Right cardiac atrium (tissue), 5 donors: ENCODE results near the gene DLX1. TPM values are rescaled to one million over a fixed set of nuclear protein-coding genes. Genes with fewer than 3 reads are reported as not detected.

Source experiments
- ATAC-seq, 2 donors: fragments of 200-7000 bp; cut with Tn5 transposase; one replicate each; pipeline versions ENCODE4 v1.8.0 to v1.9.1; 2020; ENCODE audit warnings: moderate library complexity in 2 of 2, mild to moderate bottlenecking in 1 of 2
- DNase-seq, 3 donors: peaks; one replicate each; pipeline ENCODE4 v3.0.0-alpha.2; 2020
- H3K27ac ChIP-seq: one replicate; pipeline ENCODE4 v1.5.1; 2013; ENCODE audit warnings: mild to moderate bottlenecking, low read length, control low read depth, moderate library complexity
- H3K27me3 ChIP-seq: one replicate; pipeline ENCODE4 v1.6.1; 2013; ENCODE audit not compliant: control insufficient read depth, insufficient read depth
- H3K4me1 ChIP-seq: one replicate; pipeline ENCODE4 v1.6.1; 2013; ENCODE audit warnings: low read length; ENCODE audit not compliant: control insufficient read depth, insufficient read depth
- H3K4me3 ChIP-seq: one replicate; pipeline ENCODE4 v1.5.1; 2013; ENCODE audit warnings: low read length, control low read depth
- H3K9me3 ChIP-seq: one replicate; pipeline ENCODE4 v1.6.1; 2013; ENCODE audit warnings: low read length; ENCODE audit not compliant: control insufficient read depth
- WGBS: extraction: QIAGEN DNeasy Blood & Tissue Kit; methylation state at CpG from one replicate; pipeline ENCODE4 v1.1.7; 2013; 5-methylcytosine and 5-hydroxymethylcytosine counted together
- intact Hi-C, 4 donors: fragments of 100-400 bp; cut with DNase I; formaldehyde crosslinking; loops; one replicate each; pipeline versions ENCODE4 v1.11.0 to v1.14.0; 2022 to 2023
- polyA plus RNA-seq: library from polyadenylated mRNA; stranded (reverse); fragments of 200-250 nt; gene quantifications from one replicate; pipeline ENCODE4 v1.2.3, GENCODE V29; 2013
- total RNA-seq, 4 donors: library from RNA; stranded (reverse); fragmentation: NEBNext Ultra II Directional; extraction: Animal tissue kit (Norgen Biotek cat#: 25700); gene quantifications; one replicate each; pipeline ENCODE4 v1.2.1, GENCODE V29; 2021
- donor health status: healthy with polysubstance abuse.
- donor health status: DM: no; HTN: yes; CAD: no.
- donor health status: DM: no; HTN: no; CAD: no.
- donor health status: DM: no; HTN: yes; CAD: no; lungs with severe emphysema.
- donor health status: DM: yes; HTN: yes; CAD: no.

The DLX1 gene
- total and polyA plus RNA-seq, 5 donors, result 0.18 to 0.23 (median 0.23) TPM; not detected in 2

- intact Hi-C loops, result loop anchor here in 3 of 4 donors (5.0 to 10.0 kb wide), 3 partner anchors 290 to 507 kb away; no protein-coding TSS in a partner anchor
- DNase-seq (peak in 1 of 3 donors; percentile 67), ATAC-seq (peak in 1 of 2 donors; percentile 7)
- H3K4me3 ChIP-seq, result peak overlapping the region; percentile 53
- no peaks in the 10 kb centered on the region for H3K27me3 ChIP-seq
- no peak overlapping the region for H3K27ac ChIP-seq
- H3K4me1 ChIP-seq, result peaks cover 12% of the 10 kb centered on the region
- 4% methylated on average over 36 of the region's 36 CpGs for WGBS
- no peaks in the 10 kb centered on the region for H3K9me3 ChIP-seq
These were observed 16.6 kb downstream of the DLX1 start for GRCh38 chr2:172101821-172102390.

DNA sequence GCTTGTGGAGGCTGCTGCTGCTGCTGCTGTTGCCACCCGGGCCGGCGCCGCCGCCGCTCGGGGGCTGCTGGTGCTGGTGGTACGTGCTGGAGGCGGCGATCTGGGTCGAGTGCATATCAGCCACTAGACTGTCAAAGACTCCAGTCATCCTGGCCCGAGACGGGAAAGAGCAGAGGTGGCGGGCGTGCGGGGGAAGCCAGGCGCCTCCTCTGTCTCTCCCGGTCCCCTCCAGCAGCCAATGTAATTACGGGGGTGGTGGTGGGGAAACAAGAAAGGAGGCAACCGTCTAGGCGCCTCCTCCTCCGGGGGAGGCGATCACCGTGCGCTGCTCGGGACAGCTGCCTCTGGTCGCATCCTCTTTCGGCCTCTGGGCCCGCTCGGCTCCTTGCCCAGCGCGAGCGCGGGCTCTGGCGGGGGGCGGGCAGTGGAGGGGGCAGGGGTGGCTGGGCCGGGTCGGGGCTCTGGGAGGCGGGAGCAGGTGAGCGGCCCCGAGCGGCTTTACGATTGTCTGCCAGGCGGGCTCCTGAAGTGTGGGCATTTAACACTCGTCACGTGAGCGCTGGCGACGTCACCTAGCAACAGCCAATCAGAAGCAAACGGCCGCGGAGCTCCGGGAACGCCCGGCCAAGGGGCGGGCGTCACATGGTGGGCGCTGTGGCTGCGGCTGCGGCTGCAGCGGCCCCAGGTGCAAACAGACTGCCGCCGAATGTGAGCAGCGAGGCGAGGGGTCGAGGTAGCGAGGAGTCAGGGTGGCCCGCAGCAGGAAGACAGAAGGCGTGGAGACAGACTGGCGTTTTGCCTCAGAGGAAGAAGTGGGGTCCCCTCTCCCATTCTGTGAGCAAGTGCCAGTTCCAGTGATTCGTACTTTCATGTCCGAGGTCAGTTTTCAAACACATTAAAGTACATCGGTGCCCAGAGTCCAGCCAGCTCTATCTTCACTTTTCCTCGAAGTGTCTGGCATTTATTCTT lies 17.4 kb downstream of the DLX1 start, which contains the start of gene DLX2:
Gene DLX2, minus strand, starts transcription at position 510 of the 969 bp plus-strand sequence. Its CDS starts 362 bp downstream, at position 148.
- 1% methylated on average over 74 of the region's 74 CpGs for WGBS
- no peaks in the 10 kb centered on the region for H3K27me3 ChIP-seq
- intact Hi-C loops, result loop anchor here in 3 of 4 donors (5.0 to 10.0 kb wide), 3 partner anchors 290 to 508 kb away; no protein-coding TSS in a partner anchor
- H3K9me3 ChIP-seq, result no peaks in the 10 kb centered on the region
- peaks cover 12% of the 10 kb centered on the region for H3K4me1 ChIP-seq
- peak; percentile 64 to 75 for ATAC-seq
- DNase-seq, result peak; percentile 75 to 90 (median 84)
- no peak within 1 kb of the TSS for H3K27ac ChIP-seq
- peak within 1 kb of the TSS; percentile 53 for H3K4me3 ChIP-seq

DNA sequence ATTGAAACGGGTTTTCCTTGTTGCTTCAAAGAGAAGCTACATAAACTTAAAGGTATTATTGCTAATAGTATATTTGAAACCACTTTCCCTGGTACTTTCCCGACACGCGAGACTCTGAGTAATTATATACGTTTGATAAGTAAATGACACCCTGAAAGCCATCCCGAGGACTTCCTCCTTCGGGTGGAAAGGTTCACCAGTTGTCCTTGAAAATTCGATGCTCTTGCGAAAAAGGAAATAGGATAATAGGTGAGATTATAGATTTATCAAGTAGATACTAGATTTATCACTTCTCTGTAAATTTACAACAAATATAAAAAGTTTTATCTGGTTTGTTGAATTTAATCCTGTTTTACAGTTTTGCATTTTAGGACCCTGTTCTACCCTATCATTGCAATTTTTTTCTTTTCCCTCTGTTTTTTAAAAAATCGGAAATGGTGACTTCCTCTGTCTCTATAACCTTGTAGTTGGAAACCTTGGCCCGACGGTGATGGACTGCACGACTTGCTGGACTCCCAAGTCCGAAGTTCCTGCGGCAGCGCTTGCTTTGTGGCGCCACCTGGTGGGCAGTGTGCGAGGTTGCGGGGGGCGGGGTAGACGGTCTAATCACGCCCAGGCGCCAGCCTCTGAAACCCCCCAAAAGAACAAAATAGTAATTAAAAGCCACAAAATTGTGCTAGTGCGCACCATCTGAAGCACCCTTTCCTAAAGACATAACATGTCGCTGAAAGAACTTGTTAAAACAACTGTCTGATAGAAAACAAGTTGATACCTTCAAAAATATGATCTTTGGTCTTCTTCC lies 18.4 kb downstream of the DLX1 start:
- intact Hi-C loops, result loop anchor here in 3 of 4 donors (5.0 to 10.0 kb wide), 3 partner anchors 291 to 509 kb away; no protein-coding TSS in a partner anchor
- peak overlapping the region; percentile 53 for H3K4me3 ChIP-seq
- no peak overlapping the region for H3K27ac ChIP-seq
- no peaks in the 10 kb centered on the region for H3K9me3 ChIP-seq
- DNase-seq (peak; percentile 81 to 89 (median 85)), ATAC-seq (peak; percentile 56 to 75)
- 5% methylated on average over 25 of the region's 25 CpGs for WGBS
- H3K4me1 ChIP-seq, result peaks cover 10% of the 10 kb centered on the region
- no peaks in the 10 kb centered on the region for H3K27me3 ChIP-seq

DNA sequence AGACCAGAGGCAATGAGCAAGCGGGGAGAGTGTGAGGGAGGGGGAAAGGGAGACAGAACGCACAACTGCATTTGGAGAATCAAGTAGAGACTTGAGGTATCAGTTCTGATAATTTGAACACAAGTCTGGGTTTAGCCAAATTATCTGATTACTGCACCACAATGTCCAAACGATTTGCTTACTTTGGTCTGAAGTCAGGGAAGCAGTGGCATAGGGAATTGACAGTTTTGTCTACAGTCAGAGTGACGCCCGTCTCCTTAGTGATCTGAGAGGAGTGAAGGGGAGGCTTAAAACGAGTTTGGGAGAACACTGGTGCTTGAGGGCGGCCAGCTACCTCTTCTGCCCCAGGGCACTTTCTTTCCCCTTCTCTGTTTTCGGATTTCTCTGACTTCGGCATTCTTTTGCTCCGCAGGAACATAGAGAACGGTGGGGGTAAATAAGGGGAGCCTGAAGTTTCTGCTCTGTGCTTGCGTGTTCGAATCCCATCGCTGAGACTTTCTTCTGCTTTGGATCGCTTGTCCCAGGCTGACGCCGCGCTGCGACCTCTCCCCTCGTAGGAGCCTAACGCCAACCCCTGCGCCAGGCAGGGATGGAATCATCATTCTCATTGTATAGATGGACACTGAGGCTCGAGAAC lies 20.3 kb downstream of the DLX1 start:
- WGBS, result 8% methylated on average over 23 of the region's 23 CpGs
- ATAC-seq, result no peak
- intact Hi-C loops, result loop anchor here in 3 of 4 donors (10.0 kb wide), 2 partner anchors 401 to 511 kb away; no protein-coding TSS in a partner anchor
- Histone ChIP-seq H3K27ac (no peak overlapping the region), H3K4me1 (peaks cover 8% of the 10 kb centered on the region), H3K27me3 (no peaks in the 10 kb centered on the region), H3K4me3 (no peak overlapping the region), H3K9me3 (no peaks in the 10 kb centered on the region)
- no peak for DNase-seq

DNA sequence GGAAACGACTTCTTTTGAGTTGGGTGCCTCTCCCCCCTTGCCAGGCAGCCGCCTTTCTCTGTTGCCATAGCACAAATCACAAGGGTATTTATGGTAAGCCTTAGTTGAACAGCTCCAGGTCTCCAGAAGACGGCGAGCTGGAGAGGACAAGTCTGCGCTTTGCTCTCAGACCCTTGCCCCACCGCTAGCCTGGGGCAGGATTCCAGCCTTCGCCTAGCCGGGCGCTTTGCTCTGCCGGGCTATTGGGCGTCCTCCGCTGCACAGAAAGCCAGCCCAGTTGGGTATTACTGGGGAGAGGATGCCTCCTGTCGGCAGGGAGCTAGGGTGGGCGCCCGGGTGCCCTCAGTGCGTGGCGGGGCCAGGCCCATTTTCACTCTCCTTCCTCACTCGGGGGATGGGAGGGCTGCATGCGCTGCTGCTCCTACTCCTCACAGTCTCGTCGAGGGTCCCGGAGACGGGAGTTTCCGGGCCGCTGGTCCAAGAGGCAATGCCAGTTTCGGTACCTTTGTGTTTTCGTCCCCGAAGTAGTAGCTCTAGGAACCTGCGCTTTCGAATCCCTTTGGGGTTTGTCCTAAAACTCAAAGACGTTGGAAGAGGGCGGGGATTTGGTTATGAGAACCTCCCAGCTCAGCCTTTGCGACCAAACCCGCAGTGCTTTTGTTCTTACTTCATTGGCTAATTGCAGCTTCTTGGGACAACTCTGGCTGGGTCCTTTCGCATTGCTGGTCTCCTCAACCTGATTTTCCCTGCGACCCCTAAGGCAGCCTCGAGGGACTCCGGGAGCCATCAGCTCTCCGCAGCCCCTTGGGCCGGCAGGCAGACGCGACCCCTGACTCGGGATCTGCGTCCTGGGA lies 21.0 kb downstream of the DLX1 start:
- intact Hi-C loops, result loop anchor here in 3 of 4 donors (10.0 kb wide), 2 partner anchors 402 to 512 kb away; no protein-coding TSS in a partner anchor
- Histone ChIP-seq H3K27me3 (no peaks in the 10 kb centered on the region), H3K27ac (no peak overlapping the region), H3K4me1 (peaks cover 8% of the 10 kb centered on the region), H3K9me3 (no peaks in the 10 kb centered on the region), H3K4me3 (no peak overlapping the region)
- WGBS, result 4% methylated on average over 44 of the region's 44 CpGs
- peak in 2 of 3 donors; percentile 20 to 64 for DNase-seq
- no peak for ATAC-seq

GRCh38 chr2:172107690-172108586 lies 22.6 kb downstream of the DLX1 start:
- ATAC-seq (peak in 1 of 2 donors; percentile 24), DNase-seq (peak in 1 of 3 donors; percentile 34)
- WGBS, result 13% methylated on average over 51 of the region's 51 CpGs
- Histone ChIP-seq H3K9me3 (no peaks in the 10 kb centered on the region), H3K27ac (no peak overlapping the region), H3K4me1 (peaks cover 1% of the 10 kb centered on the region), H3K4me3 (no peak overlapping the region), H3K27me3 (no peaks in the 10 kb centered on the region)
- intact Hi-C loops, result loop anchor here in 3 of 4 donors (10.0 kb wide), 2 partner anchors 403 to 513 kb away; no protein-coding TSS in a partner anchor

DNA sequence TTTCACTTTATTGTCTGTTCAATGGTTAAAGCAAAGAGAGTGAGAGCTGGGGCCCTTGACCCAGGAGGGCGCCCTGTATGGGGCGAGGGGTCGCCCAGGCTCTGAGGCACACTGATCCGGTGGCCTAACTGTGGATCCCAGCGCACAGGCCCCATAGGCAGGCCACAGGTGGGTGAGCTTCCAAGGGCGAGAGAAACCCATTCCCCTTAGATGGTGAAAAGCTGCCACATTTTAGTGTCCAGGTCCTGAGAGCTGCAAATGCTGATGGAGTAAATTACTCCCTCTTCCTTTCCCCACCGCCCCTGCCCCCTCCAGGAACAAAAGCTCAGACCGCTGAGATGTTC lies 23.3 kb downstream of the DLX1 start:
- Histone ChIP-seq H3K4me1 (no peaks in the 10 kb centered on the region), H3K27ac (no peak overlapping the region), H3K4me3 (no peak overlapping the region), H3K9me3 (no peaks in the 10 kb centered on the region), H3K27me3 (no peaks in the 10 kb centered on the region)
- DNase-seq, result no peak
- intact Hi-C loops, result loop anchor here in 3 of 4 donors (10.0 kb wide), 2 partner anchors 404 to 514 kb away; no protein-coding TSS in a partner anchor
- WGBS, result 26% methylated on average over 8 of the region's 8 CpGs
- no peak for ATAC-seq

GRCh38 chr2:172109256-172109987 lies 24.1 kb downstream of the DLX1 start:
- DNase-seq (peak in 1 of 3 donors; percentile 25), ATAC-seq (no peak)
- Histone ChIP-seq H3K27ac (no peak overlapping the region), H3K27me3 (no peaks in the 10 kb centered on the region), H3K4me1 (no peaks in the 10 kb centered on the region), H3K9me3 (no peaks in the 10 kb centered on the region), H3K4me3 (no peak overlapping the region)
- intact Hi-C loops, result loop anchor here in 3 of 4 donors (10.0 kb wide), 2 partner anchors 405 to 515 kb away; no protein-coding TSS in a partner anchor
- 23% methylated on average over 29 of the region's 29 CpGs for WGBS
